H9 (cell line): ENCODE data around the gene PPP1CC. TPM values are rescaled to one million over a fixed set of nuclear protein-coding genes. Genes with fewer than 3 reads are reported as not detected.
A peak's percentile ranks its signal among the peaks of the same experiment; 100 is the strongest.
"Not testable (repeated sequence)": the region's sequence is repeated elsewhere in the genome, so short reads cannot be mapped to it uniquely, and the experiment has no call there.

ENCODE experiments used
- DNase-seq: peaks from one replicate; pipeline ENCODE4 v3.0.0-alpha.2; 2017
- H2AFZ ChIP-seq: one replicate; pipeline ENCODE4 v1.6.1; 2013; ENCODE audit warnings: mild to moderate bottlenecking, low read length, control low read depth, moderate library complexity
- H2AK5ac ChIP-seq: 2 replicates; pipeline ENCODE4 v1.6.1; 2013; ENCODE audit warnings: low read length, control low read depth, mixed read lengths; ENCODE audit not compliant: insufficient read length
- H2BK120ac ChIP-seq: one replicate; pipeline ENCODE4 v1.6.1; 2013; ENCODE audit warnings: low read depth, mild to moderate bottlenecking, low read length, control low read depth, inconsistent platforms; ENCODE audit not compliant: poor library complexity, severe bottlenecking
- H2BK12ac ChIP-seq: 2 replicates; pipeline ENCODE4 v1.6.1; 2013; ENCODE audit warnings: low read length, control low read depth, mixed read lengths, low read depth; ENCODE audit not compliant: insufficient read length
- H2BK15ac ChIP-seq: 2 replicates; pipeline ENCODE4 v1.6.1; 2013; ENCODE audit warnings: low read depth, low read length, control low read depth
- H2BK20ac ChIP-seq: one replicate; pipeline ENCODE4 v1.6.1; 2013; ENCODE audit warnings: low read depth, mild to moderate bottlenecking, low read length, control low read depth, inconsistent platforms; ENCODE audit not compliant: poor library complexity, severe bottlenecking
- H2BK5ac ChIP-seq: 2 replicates; pipeline ENCODE4 v1.6.1; 2013; ENCODE audit warnings: low read length, control low read depth, mixed read lengths; ENCODE audit not compliant: insufficient read length
- H3K14ac ChIP-seq: 2 replicates; pipeline ENCODE4 v1.6.1; 2013; ENCODE audit warnings: low read length, control low read depth; ENCODE audit not compliant: insufficient read depth
- H3K18ac ChIP-seq: 2 replicates; pipeline ENCODE4 v1.6.1; 2013; ENCODE audit warnings: low read depth, mild to moderate bottlenecking, mixed read lengths, low read length, control low read depth; ENCODE audit not compliant: insufficient read length
- H3K23ac ChIP-seq: 2 replicates; pipeline ENCODE4 v1.6.1; 2013; ENCODE audit warnings: low read length, control low read depth, mixed read lengths, low read depth; ENCODE audit not compliant: insufficient read length
- H3K23me2 ChIP-seq: 2 replicates; pipeline ENCODE4 v1.6.1; 2013; ENCODE audit warnings: low read depth, mild to moderate bottlenecking, mixed read lengths, low read length, control low read depth; ENCODE audit not compliant: insufficient read length, poor library complexity, severe bottlenecking
- H3K27ac ChIP-seq: 2 replicates; pipeline ENCODE4 v1.5.1; 2013; ENCODE audit warnings: low read length, control low read depth, mixed read lengths, low read depth; ENCODE audit not compliant: insufficient read length
- H3K27me3 ChIP-seq: 2 replicates; pipeline ENCODE4 v1.6.1; 2013; ENCODE audit warnings: low read length, control low read depth, inconsistent platforms; ENCODE audit not compliant: insufficient read depth
- H3K4ac ChIP-seq: 2 replicates; pipeline ENCODE4 v1.6.1; 2013; ENCODE audit warnings: low read depth, mild to moderate bottlenecking, control low read depth, inconsistent platforms, low read length, moderate library complexity
- H3K4me1 ChIP-seq: 2 replicates; pipeline ENCODE4 v1.6.1; 2013; ENCODE audit warnings: low read length, control low read depth, inconsistent platforms; ENCODE audit not compliant: insufficient read depth
- H3K4me2 ChIP-seq: 2 replicates; pipeline ENCODE4 v1.6.1; 2013; ENCODE audit warnings: low read length, control low read depth, mixed read lengths; ENCODE audit not compliant: insufficient read length, insufficient read depth
- H3K56ac ChIP-seq: 2 replicates; pipeline ENCODE4 v1.6.1; 2013; ENCODE audit warnings: low read depth, mild to moderate bottlenecking, mixed read lengths, low read length, control low read depth; ENCODE audit not compliant: insufficient read length
- H3K79me1 ChIP-seq: 2 replicates; pipeline ENCODE4 v1.6.1; 2013; ENCODE audit warnings: low read depth, mild to moderate bottlenecking, moderate library complexity, low read length, control low read depth, inconsistent platforms; ENCODE audit not compliant: insufficient read depth, poor library complexity, severe bottlenecking
- H3K79me2 ChIP-seq: 2 replicates; pipeline ENCODE4 v1.6.1; 2013; ENCODE audit warnings: low read length, control low read depth, inconsistent platforms; ENCODE audit not compliant: insufficient read depth
- H3K9ac ChIP-seq: 2 replicates; pipeline ENCODE4 v1.6.1; 2013; ENCODE audit warnings: low read length, control low read depth, mixed read lengths; ENCODE audit not compliant: insufficient read length; ENCODE audit errors: extremely low read depth
- H3K9me3 ChIP-seq: one replicate; pipeline ENCODE4 v1.6.1; 2013; ENCODE audit warnings: low read depth, low read length, inconsistent platforms; ENCODE audit not compliant: control insufficient read depth
- H3T11ph ChIP-seq: one replicate; pipeline ENCODE4 v1.6.1; 2013; ENCODE audit warnings: mild to moderate bottlenecking, low read length, control low read depth, inconsistent platforms
- H4K20me1 ChIP-seq: one replicate; pipeline ENCODE4 v1.6.1; 2013; ENCODE audit not compliant: control insufficient read depth, insufficient read length, insufficient read depth
- H4K5ac ChIP-seq: 2 replicates; pipeline ENCODE4 v1.6.1; 2013; ENCODE audit warnings: low read depth, mild to moderate bottlenecking, mixed read lengths, low read length, control low read depth; ENCODE audit not compliant: insufficient read length
- H4K8ac ChIP-seq: replicated peaks from 2 replicates; pipeline ENCODE4 v1.6.1; 2013; ENCODE audit warnings: low read length, control low read depth, mixed read lengths, low read depth; ENCODE audit not compliant: insufficient read length
- H4K91ac ChIP-seq: 2 replicates; pipeline ENCODE4 v1.6.1; 2013; ENCODE audit warnings: low read depth, mild to moderate bottlenecking, moderate library complexity, mixed read lengths, low read length, control low read depth; ENCODE audit not compliant: insufficient read length
- H3K27ac Mint-ChIP-seq, 3 experiments: 2 replicates in 2 of 3; 3 replicates in 1 of 3; pipeline ENCODE4 v1.8.0; 2020 to 2021; ENCODE audit warnings: mixed read lengths in 3 of 3, mild to moderate bottlenecking in 1 of 3, moderate library complexity in 1 of 3
- H3K27me3 Mint-ChIP-seq: 2 replicates; pipeline ENCODE4 v1.8.0; 2021; ENCODE audit warnings: low read depth, mild to moderate bottlenecking, moderate library complexity, mixed read lengths
- H3K36me3 Mint-ChIP-seq, 3 experiments: 2 replicates in 2 of 3; 3 replicates in 1 of 3; pipeline ENCODE4 v1.8.0; 2020 to 2021; ENCODE audit warnings: low read depth in 3 of 3, mixed read lengths in 3 of 3; ENCODE audit not compliant: insufficient read depth in 1 of 3
- H3K4me1 Mint-ChIP-seq, 2 experiments: 2 replicates each; pipeline ENCODE4 v1.8.0; 2020; ENCODE audit warnings: mixed read lengths in 2 of 2
- H3K4me3 Mint-ChIP-seq, 2 experiments: 2 replicates in 1 of 2; 3 replicates in 1 of 2; pipeline ENCODE4 v1.8.0; 2020 to 2021; ENCODE audit warnings: mild to moderate bottlenecking in 2 of 2, mixed read lengths in 2 of 2, moderate library complexity in 1 of 2
- H3K9me3 Mint-ChIP-seq, 2 experiments: 2 replicates in 1 of 2; 3 replicates in 1 of 2; pipeline ENCODE4 v1.8.0; 2020; ENCODE audit warnings: mild to moderate bottlenecking in 2 of 2, mixed read lengths in 2 of 2, moderate library complexity in 1 of 2
- WGBS: extraction: QIAGEN DNeasy Blood & Tissue Kit; methylation state at CpG from one replicate; pipeline ENCODE4 v1.1.7; 2013; ENCODE audit warnings: missing lambda C conversion rate, low lambda C conversion rate, mixed read lengths; ENCODE audit not compliant: insufficient read length; ENCODE audit errors: extremely low coverage; 5-methylcytosine and 5-hydroxymethylcytosine counted together
- total RNA-seq: library from RNA; stranded (reverse); gene quantifications from 2 replicates; pipeline ENCODE4 v1.2.1, GENCODE V29; 2021
- TF ChIP-seq, protein P1 (sequence below): fragments of 200-600 bp; sonication (generic); conservative IDR thresholded peaks from 3 replicates; pipeline ENCODE4 v1.8.0; 2021; ENCODE audit warnings: antibody characterized with exemption, mild to moderate bottlenecking

The PPP1CC gene
- total RNA-seq, 1 experiment from 2014 or later = 286 TPM

DNA sequence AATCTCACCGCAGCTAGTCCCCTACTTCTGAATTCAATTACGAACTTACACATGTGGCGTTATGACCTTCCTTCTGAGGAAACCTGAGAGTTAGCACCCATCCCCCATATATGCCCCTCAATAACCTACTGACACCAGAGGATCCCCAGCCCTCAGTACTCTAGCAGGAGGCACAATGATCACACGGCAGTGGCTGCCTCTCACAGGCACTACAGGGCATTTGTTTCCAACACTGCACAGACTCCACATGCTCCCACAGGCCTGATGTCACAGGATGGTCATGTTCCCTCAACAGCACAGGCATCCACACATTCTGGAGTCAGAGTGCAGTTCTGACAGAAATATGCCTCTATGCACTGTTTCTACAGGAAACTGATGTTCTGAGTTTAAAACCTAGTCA lies 17.4 kb downstream of the PPP1CC start:
- Histone ChIP-seq H3K56ac (no peak overlapping the region), H3K23me2 (no peaks in the 10 kb centered on the region), H2AK5ac (no peak overlapping the region), H3K27me3 (no peaks in the 10 kb centered on the region), H3K79me1 (peaks cover 9% of the 10 kb centered on the region), H3K27ac (no peak overlapping the region), H2BK15ac (no peak overlapping the region), H3K4me2 (no peak overlapping the region), H3K79me2 (peaks cover 9% of the 10 kb centered on the region; the same call in 1 of the 2 replicates), H3K18ac (no peak overlapping the region), H3K4ac (no peak overlapping the region), H2AFZ (no peak overlapping the region), H4K20me1 (no peaks in the 10 kb centered on the region), H2BK20ac (no peak overlapping the region), H3T11ph (no peak overlapping the region), H3K23ac (no peak overlapping the region), H4K8ac (no peak overlapping the region), H3K9ac (no peak overlapping the region), H3K14ac (no peak overlapping the region), H2BK120ac (no peak overlapping the region), H3K4me1 (no peaks in the 10 kb centered on the region), H4K5ac (no peak overlapping the region), H2BK12ac (no peak overlapping the region), H4K91ac (no peak overlapping the region), H2BK5ac (no peak overlapping the region), H3K9me3 (no peaks in the 10 kb centered on the region)
- Mint-ChIP-seq H3K4me1 (peaks cover 25 to 35% of the 10 kb centered on the region in 2 experiments), H3K9me3 (no peaks in the 10 kb centered on the region), H3K4me3 (no peak overlapping the region), H3K36me3 (peaks cover 59 to 90% (median 88%) of the 10 kb centered on the region in 3 experiments; a peak in 6 of 7 replicates), H3K27me3 (no peaks in the 10 kb centered on the region), H3K27ac (peak overlapping the region in 2 of 3 experiments; percentile 4 to 86; a peak in 2 of 7 replicates)
- no CpG with 5 or more reads among the region's 4 CpGs for WGBS
- no peak for DNase-seq
- TF ChIP-seq, protein P1, sequence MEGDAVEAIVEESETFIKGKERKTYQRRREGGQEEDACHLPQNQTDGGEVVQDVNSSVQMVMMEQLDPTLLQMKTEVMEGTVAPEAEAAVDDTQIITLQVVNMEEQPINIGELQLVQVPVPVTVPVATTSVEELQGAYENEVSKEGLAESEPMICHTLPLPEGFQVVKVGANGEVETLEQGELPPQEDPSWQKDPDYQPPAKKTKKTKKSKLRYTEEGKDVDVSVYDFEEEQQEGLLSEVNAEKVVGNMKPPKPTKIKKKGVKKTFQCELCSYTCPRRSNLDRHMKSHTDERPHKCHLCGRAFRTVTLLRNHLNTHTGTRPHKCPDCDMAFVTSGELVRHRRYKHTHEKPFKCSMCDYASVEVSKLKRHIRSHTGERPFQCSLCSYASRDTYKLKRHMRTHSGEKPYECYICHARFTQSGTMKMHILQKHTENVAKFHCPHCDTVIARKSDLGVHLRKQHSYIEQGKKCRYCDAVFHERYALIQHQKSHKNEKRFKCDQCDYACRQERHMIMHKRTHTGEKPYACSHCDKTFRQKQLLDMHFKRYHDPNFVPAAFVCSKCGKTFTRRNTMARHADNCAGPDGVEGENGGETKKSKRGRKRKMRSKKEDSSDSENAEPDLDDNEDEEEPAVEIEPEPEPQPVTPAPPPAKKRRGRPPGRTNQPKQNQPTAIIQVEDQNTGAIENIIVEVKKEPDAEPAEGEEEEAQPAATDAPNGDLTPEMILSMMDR = no peak

DNA sequence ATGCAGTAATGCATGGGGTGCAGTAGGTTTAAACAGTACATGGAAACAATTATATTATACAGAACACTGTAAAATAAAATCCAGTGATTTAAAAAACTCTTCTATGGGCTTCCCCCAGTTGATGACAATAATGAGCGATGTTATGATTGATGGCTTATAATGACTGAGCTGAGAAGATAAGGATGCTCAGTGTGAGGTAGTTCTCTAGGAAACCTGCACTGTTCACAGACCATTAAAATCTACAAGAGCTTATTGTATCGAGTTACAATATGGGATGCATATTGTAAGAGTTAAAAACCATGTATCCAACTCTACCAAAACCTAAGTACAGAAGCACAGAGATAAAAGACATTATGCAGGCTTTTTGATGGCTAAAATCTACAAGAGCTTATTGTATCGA lies 19.8 kb downstream of the PPP1CC start:
- not testable (repeated sequence) for H2BK12ac ChIP-seq, H2AK5ac ChIP-seq, H3K27me3 Mint-ChIP-seq, H3K4me3 Mint-ChIP-seq, H2AFZ ChIP-seq, H3K14ac ChIP-seq, H3K27me3 ChIP-seq, DNase-seq, H3K79me1 ChIP-seq, H3K27ac ChIP-seq, H3K9me3 ChIP-seq, H3K9me3 Mint-ChIP-seq, H2BK15ac ChIP-seq, H3K18ac ChIP-seq, H4K8ac ChIP-seq, H3K9ac ChIP-seq, H3K27ac Mint-ChIP-seq, H2BK20ac ChIP-seq, H3K23ac ChIP-seq, H3K4me1 ChIP-seq, H3K4me2 ChIP-seq, H3K79me2 ChIP-seq, H3K23me2 ChIP-seq, H3T11ph ChIP-seq, H4K5ac ChIP-seq, H4K91ac ChIP-seq, H2BK5ac ChIP-seq, H2BK120ac ChIP-seq, H3K56ac ChIP-seq, H4K20me1 ChIP-seq, H3K4ac ChIP-seq
- Mint-ChIP-seq H3K36me3 (peaks cover 63 to 94% (median 91%) of the 10 kb centered on the region in 3 experiments; a peak in 6 of 7 replicates), H3K4me1 (peaks cover 18 to 25% of the 10 kb centered on the region in 2 experiments)
- no CpG with 5 or more reads among the region's 3 CpGs for WGBS
